Liver (tissue), 3 donors: ENCODE data around the gene FNBP1.

ENCODE experiments used
- EGR1 ChIP-seq, 2 donors: IDR thresholded peaks; 2 replicates each; pipeline ENCODE4 v1.6.1; 2016 to 2018; ENCODE audit warnings: antibody characterized with exemption in 2 of 2, low read depth in 2 of 2
- FOXA1 ChIP-seq: IDR thresholded peaks from 2 replicates; pipeline ENCODE4 v1.6.1; 2016; ENCODE audit warnings: antibody characterized with exemption
- GABPA ChIP-seq, 2 donors: IDR thresholded peaks in 1 of 2; conservative IDR thresholded peaks in 1 of 2; 2 replicates each; pipeline ENCODE4 v1.6.1; 2016; ENCODE audit warnings: antibody characterized with exemption in 2 of 2, mild to moderate bottlenecking in 1 of 2, moderate library complexity in 1 of 2
- JUND ChIP-seq, 2 donors: IDR thresholded peaks; 2 replicates each; pipeline ENCODE4 v1.6.1; 2016; ENCODE audit warnings: antibody characterized with exemption in 2 of 2
- RAD21 ChIP-seq, 2 donors: IDR thresholded peaks; 2 replicates each; pipeline ENCODE4 v1.6.1; 2016; ENCODE audit warnings: antibody characterized with exemption in 2 of 2, mild to moderate bottlenecking in 2 of 2
- RXRA ChIP-seq, 2 donors: IDR thresholded peaks; 2 replicates each; pipeline ENCODE4 v1.6.1; 2017 to 2018; ENCODE audit warnings: antibody characterized with exemption in 2 of 2, mild to moderate bottlenecking in 1 of 2
- SP1 ChIP-seq: IDR thresholded peaks from 2 replicates; pipeline ENCODE4 v1.6.1; 2018; ENCODE audit warnings: antibody characterized with exemption, mild to moderate bottlenecking
- TAF1 ChIP-seq: conservative IDR thresholded peaks from 2 replicates; pipeline ENCODE4 v1.6.1; 2016; ENCODE audit warnings: antibody characterized with exemption, mild to moderate bottlenecking
- YY1 ChIP-seq: IDR thresholded peaks from 2 replicates; pipeline ENCODE4 v1.6.1; 2016; ENCODE audit warnings: antibody characterized with exemption, mild to moderate bottlenecking
- TF ChIP-seq, protein P1 (sequence below): fragments of 150-350 bp; IDR thresholded peaks from 2 replicates; pipeline ENCODE4 v1.5.1; 2017; ENCODE audit warnings: improper control_type of control experiment, low read depth, low read length; ENCODE audit not compliant: missing input control
- TF ChIP-seq, protein P2 (sequence below): IDR thresholded peaks from 2 replicates; pipeline ENCODE4 v1.6.1; 2016; ENCODE audit warnings: antibody characterized with exemption
- TF ChIP-seq, protein P3 (sequence below): IDR thresholded peaks from 2 replicates; pipeline ENCODE4 v1.6.1; 2016; ENCODE audit warnings: antibody characterized with exemption
- TF ChIP-seq, protein P4 (sequence below): IDR thresholded peaks from 2 replicates; pipeline ENCODE4 v1.6.1; 2016; ENCODE audit warnings: antibody characterized with exemption
- TF ChIP-seq, protein P5 (sequence below): IDR thresholded peaks from 2 replicates; pipeline ENCODE4 v1.6.1; 2016; ENCODE audit warnings: antibody characterized with exemption, mild to moderate bottlenecking
- donor health status: healthy.
- donor health status: healthy.

DNA sequence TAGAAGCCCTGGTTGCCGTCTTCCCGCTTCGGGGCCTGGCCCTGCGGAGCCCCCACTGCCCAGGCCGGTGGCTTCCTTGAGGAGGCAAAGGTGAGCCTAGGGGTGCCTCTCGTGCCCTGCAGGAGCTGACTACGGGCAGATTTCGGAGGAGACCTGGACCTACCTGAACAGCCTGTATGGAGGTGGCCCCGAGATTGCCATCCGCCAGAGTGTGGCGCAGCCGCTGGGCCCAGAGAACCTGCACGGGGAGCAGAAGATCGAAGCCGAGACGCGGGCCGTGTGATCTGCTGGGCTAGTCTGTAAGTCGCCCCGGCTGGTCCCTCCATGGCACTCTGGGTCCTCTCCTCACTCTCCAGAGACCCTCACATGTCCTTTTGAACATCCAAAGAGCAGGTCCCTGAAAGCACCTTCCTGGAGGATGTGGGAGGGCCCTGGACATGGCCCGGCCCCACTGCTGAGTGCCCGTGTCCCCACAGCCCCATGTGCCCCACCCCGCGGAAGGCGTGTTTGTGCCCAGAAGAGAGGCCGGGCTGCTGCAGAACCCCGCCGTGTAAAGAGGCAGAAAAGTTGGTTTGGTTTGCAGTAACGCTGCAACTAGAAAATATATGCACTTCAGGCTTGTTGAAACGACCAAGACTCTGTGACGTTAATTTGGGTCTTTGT, 162.9 kb downstream of the FNBP1 start:
- TF ChIP-seq SP1 (no peak), YY1 (no peak), JUND (IDR thresholded peaks at IDR 0.05) (no peak), GABPA (IDR thresholded peaks at IDR 0.05 in 1 of 2, conservative IDR thresholded peaks at IDR 0.05 in 1 of 2) (no peak), EGR1 (IDR thresholded peaks at IDR 0.05; ENCODE audit: low read depth in 2 of 2) (no peak), TAF1 (no peak), RAD21 (IDR thresholded peaks at IDR 0.05) (no peak), RXRA (IDR thresholded peaks at IDR 0.05) (no peak), FOXA1 (no peak)
- TF ChIP-seq, protein P1, sequence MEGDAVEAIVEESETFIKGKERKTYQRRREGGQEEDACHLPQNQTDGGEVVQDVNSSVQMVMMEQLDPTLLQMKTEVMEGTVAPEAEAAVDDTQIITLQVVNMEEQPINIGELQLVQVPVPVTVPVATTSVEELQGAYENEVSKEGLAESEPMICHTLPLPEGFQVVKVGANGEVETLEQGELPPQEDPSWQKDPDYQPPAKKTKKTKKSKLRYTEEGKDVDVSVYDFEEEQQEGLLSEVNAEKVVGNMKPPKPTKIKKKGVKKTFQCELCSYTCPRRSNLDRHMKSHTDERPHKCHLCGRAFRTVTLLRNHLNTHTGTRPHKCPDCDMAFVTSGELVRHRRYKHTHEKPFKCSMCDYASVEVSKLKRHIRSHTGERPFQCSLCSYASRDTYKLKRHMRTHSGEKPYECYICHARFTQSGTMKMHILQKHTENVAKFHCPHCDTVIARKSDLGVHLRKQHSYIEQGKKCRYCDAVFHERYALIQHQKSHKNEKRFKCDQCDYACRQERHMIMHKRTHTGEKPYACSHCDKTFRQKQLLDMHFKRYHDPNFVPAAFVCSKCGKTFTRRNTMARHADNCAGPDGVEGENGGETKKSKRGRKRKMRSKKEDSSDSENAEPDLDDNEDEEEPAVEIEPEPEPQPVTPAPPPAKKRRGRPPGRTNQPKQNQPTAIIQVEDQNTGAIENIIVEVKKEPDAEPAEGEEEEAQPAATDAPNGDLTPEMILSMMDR: no peak
- TF ChIP-seq, protein P2, sequence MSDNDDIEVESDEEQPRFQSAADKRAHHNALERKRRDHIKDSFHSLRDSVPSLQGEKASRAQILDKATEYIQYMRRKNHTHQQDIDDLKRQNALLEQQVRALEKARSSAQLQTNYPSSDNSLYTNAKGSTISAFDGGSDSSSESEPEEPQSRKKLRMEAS: no peak
- TF ChIP-seq, protein P3, sequence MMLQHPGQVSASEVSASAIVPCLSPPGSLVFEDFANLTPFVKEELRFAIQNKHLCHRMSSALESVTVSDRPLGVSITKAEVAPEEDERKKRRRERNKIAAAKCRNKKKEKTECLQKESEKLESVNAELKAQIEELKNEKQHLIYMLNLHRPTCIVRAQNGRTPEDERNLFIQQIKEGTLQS: no peak
- TF ChIP-seq, protein P4, sequence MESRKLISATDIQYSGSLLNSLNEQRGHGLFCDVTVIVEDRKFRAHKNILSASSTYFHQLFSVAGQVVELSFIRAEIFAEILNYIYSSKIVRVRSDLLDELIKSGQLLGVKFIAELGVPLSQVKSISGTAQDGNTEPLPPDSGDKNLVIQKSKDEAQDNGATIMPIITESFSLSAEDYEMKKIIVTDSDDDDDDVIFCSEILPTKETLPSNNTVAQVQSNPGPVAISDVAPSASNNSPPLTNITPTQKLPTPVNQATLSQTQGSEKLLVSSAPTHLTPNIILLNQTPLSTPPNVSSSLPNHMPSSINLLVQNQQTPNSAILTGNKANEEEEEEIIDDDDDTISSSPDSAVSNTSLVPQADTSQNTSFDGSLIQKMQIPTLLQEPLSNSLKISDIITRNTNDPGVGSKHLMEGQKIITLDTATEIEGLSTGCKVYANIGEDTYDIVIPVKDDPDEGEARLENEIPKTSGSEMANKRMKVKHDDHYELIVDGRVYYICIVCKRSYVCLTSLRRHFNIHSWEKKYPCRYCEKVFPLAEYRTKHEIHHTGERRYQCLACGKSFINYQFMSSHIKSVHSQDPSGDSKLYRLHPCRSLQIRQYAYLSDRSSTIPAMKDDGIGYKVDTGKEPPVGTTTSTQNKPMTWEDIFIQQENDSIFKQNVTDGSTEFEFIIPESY: no peak
- TF ChIP-seq, protein P5, sequence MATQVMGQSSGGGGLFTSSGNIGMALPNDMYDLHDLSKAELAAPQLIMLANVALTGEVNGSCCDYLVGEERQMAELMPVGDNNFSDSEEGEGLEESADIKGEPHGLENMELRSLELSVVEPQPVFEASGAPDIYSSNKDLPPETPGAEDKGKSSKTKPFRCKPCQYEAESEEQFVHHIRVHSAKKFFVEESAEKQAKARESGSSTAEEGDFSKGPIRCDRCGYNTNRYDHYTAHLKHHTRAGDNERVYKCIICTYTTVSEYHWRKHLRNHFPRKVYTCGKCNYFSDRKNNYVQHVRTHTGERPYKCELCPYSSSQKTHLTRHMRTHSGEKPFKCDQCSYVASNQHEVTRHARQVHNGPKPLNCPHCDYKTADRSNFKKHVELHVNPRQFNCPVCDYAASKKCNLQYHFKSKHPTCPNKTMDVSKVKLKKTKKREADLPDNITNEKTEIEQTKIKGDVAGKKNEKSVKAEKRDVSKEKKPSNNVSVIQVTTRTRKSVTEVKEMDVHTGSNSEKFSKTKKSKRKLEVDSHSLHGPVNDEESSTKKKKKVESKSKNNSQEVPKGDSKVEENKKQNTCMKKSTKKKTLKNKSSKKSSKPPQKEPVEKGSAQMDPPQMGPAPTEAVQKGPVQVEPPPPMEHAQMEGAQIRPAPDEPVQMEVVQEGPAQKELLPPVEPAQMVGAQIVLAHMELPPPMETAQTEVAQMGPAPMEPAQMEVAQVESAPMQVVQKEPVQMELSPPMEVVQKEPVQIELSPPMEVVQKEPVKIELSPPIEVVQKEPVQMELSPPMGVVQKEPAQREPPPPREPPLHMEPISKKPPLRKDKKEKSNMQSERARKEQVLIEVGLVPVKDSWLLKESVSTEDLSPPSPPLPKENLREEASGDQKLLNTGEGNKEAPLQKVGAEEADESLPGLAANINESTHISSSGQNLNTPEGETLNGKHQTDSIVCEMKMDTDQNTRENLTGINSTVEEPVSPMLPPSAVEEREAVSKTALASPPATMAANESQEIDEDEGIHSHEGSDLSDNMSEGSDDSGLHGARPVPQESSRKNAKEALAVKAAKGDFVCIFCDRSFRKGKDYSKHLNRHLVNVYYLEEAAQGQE: no peak
